ENCODE data around the gene XRRA1.

DNA sequence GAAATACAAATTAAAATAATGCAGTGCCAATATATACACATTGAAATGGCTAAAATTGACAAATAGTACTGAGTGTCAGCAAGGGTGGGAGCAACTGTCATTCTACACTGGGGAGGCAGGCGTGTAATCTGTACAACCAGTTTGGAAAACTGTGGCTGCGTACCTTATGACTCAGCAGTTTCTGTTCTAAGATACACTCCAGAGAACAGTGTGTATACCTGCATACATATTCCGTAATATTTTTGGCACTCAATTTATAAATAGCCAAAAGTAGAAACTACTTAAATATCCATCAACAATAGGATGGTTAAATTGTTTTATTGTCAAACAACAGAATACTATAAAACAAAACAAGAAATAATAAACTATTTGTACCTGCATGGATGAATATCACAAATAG is 142.6 kb downstream of the XRRA1 start:
- TF ChIP-seq, protein P1, sequence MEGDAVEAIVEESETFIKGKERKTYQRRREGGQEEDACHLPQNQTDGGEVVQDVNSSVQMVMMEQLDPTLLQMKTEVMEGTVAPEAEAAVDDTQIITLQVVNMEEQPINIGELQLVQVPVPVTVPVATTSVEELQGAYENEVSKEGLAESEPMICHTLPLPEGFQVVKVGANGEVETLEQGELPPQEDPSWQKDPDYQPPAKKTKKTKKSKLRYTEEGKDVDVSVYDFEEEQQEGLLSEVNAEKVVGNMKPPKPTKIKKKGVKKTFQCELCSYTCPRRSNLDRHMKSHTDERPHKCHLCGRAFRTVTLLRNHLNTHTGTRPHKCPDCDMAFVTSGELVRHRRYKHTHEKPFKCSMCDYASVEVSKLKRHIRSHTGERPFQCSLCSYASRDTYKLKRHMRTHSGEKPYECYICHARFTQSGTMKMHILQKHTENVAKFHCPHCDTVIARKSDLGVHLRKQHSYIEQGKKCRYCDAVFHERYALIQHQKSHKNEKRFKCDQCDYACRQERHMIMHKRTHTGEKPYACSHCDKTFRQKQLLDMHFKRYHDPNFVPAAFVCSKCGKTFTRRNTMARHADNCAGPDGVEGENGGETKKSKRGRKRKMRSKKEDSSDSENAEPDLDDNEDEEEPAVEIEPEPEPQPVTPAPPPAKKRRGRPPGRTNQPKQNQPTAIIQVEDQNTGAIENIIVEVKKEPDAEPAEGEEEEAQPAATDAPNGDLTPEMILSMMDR (IDR thresholded peaks at IDR 0.05), result no peak
- TF ChIP-seq, protein P2, sequence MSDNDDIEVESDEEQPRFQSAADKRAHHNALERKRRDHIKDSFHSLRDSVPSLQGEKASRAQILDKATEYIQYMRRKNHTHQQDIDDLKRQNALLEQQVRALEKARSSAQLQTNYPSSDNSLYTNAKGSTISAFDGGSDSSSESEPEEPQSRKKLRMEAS (CRISPR knock-in tag; IDR thresholded peaks at IDR 0.05), result no peak
- TF ChIP-seq, protein P3, sequence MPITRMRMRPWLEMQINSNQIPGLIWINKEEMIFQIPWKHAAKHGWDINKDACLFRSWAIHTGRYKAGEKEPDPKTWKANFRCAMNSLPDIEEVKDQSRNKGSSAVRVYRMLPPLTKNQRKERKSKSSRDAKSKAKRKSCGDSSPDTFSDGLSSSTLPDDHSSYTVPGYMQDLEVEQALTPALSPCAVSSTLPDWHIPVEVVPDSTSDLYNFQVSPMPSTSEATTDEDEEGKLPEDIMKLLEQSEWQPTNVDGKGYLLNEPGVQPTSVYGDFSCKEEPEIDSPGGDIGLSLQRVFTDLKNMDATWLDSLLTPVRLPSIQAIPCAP (CRISPR knock-in tag; IDR thresholded peaks at IDR 0.05), result no peak
- TF ChIP-seq, protein P4, sequence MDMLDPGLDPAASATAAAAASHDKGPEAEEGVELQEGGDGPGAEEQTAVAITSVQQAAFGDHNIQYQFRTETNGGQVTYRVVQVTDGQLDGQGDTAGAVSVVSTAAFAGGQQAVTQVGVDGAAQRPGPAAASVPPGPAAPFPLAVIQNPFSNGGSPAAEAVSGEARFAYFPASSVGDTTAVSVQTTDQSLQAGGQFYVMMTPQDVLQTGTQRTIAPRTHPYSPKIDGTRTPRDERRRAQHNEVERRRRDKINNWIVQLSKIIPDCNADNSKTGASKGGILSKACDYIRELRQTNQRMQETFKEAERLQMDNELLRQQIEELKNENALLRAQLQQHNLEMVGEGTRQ (CRISPR knock-in tag; IDR thresholded peaks at IDR 0.05), result no peak
- TF ChIP-seq FOXJ3 (CRISPR knock-in tag; IDR thresholded peaks at IDR 0.05; ENCODE audit: borderline replicate concordance) (no peak), OVOL2 (CRISPR knock-in tag; IDR thresholded peaks at IDR 0.05; ENCODE audit: borderline replicate concordance) (no peak), SP1 (CRISPR knock-in tag; conservative IDR thresholded peaks at IDR 0.05) (no peak), NFE2L1 (CRISPR knock-in tag; IDR thresholded peaks at IDR 0.05) (no peak)
- TF ChIP-seq, protein P5, sequence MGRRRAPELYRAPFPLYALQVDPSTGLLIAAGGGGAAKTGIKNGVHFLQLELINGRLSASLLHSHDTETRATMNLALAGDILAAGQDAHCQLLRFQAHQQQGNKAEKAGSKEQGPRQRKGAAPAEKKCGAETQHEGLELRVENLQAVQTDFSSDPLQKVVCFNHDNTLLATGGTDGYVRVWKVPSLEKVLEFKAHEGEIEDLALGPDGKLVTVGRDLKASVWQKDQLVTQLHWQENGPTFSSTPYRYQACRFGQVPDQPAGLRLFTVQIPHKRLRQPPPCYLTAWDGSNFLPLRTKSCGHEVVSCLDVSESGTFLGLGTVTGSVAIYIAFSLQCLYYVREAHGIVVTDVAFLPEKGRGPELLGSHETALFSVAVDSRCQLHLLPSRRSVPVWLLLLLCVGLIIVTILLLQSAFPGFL (CRISPR knock-in tag; IDR thresholded peaks at IDR 0.05; ENCODE audit: borderline replicate concordance), result no peak

Data from WTC11 (cell line).